Mesenchymal stem cell (in vitro differentiated cells and primary cell): ENCODE data around the gene TRPM2.

Experiments used
- DNase-seq: peaks from one replicate; pipeline ENCODE4 v3.0.0-alpha.2; 2013
- H2AFZ ChIP-seq: one replicate; pipeline ENCODE4 v1.6.1; 2013; ENCODE audit warnings: low read depth, mild to moderate bottlenecking, control low read depth, inconsistent platforms, low read length, moderate library complexity
- H2AK5ac ChIP-seq: 2 replicates; pipeline ENCODE4 v1.6.1; 2013; ENCODE audit warnings: low read length, moderate library complexity, mild to moderate bottlenecking, inconsistent platforms; ENCODE audit not compliant: severe bottlenecking
- H2BK120ac ChIP-seq: one replicate; pipeline ENCODE4 v1.6.1; 2013; ENCODE audit warnings: low read depth, mild to moderate bottlenecking, inconsistent platforms, low read length, moderate library complexity
- H2BK12ac ChIP-seq, 2 experiments: one replicate each; pipeline ENCODE4 v1.6.1; 2013; ENCODE audit warnings: inconsistent platforms in 2 of 2, low read length in 2 of 2, mild to moderate bottlenecking in 2 of 2, moderate library complexity in 2 of 2, control low read depth in 1 of 2
- H2BK15ac ChIP-seq: one replicate; pipeline ENCODE4 v1.6.1; 2013; ENCODE audit warnings: mild to moderate bottlenecking, low read depth, inconsistent platforms; ENCODE audit not compliant: poor library complexity, severe bottlenecking
- H2BK5ac ChIP-seq: 2 replicates; pipeline ENCODE4 v1.6.1; 2013; ENCODE audit warnings: low read depth, mild to moderate bottlenecking, low read length, control low read depth, inconsistent platforms; ENCODE audit not compliant: poor library complexity, severe bottlenecking
- H3K14ac ChIP-seq, 2 experiments: one replicate each; pipeline ENCODE4 v1.6.1; 2013; ENCODE audit warnings: inconsistent platforms in 2 of 2, low read length in 2 of 2, control low read depth in 1 of 2, mild to moderate bottlenecking in 1 of 2, moderate library complexity in 1 of 2
- H3K18ac ChIP-seq, 2 experiments: one replicate each; pipeline ENCODE4 v1.6.1; 2013; ENCODE audit warnings: inconsistent platforms in 2 of 2, low read length in 2 of 2, control low read depth in 1 of 2, low read depth in 1 of 2, mild to moderate bottlenecking in 1 of 2
- H3K23ac ChIP-seq, 2 experiments: one replicate each; pipeline ENCODE4 v1.6.1; 2013; ENCODE audit warnings: inconsistent platforms in 2 of 2, low read length in 2 of 2, mild to moderate bottlenecking in 2 of 2, moderate library complexity in 2 of 2, control low read depth in 1 of 2
- H3K27ac ChIP-seq: 2 replicates; pipeline ENCODE4 v1.5.1; 2013; ENCODE audit warnings: mild to moderate bottlenecking, moderate library complexity, low read length, control low read depth, inconsistent platforms; ENCODE audit not compliant: poor library complexity, severe bottlenecking
- H3K27me3 ChIP-seq, 2 experiments: 2 replicates each; pipeline versions ENCODE4 v1.6.1 to v1.7.0; 2013; ENCODE audit warnings: low read length in 2 of 2, mild to moderate bottlenecking in 2 of 2, moderate library complexity in 2 of 2, control low read depth in 1 of 2, inconsistent platforms in 1 of 2; ENCODE audit not compliant: control insufficient read depth in 1 of 2, insufficient read depth in 1 of 2
- H3K36me3 ChIP-seq, 2 experiments: 2 replicates each; pipeline versions ENCODE4 v1.6.1 to v1.7.0; 2013; ENCODE audit warnings: low read length in 2 of 2, control low read depth in 1 of 2, inconsistent platforms in 1 of 2, low read depth in 1 of 2, mild to moderate bottlenecking in 1 of 2; ENCODE audit not compliant: insufficient read depth in 2 of 2, control insufficient read depth in 1 of 2
- H3K4ac ChIP-seq, 2 experiments: one replicate each; pipeline ENCODE4 v1.6.1; 2013; ENCODE audit warnings: inconsistent platforms in 2 of 2, low read length in 2 of 2, mild to moderate bottlenecking in 2 of 2, moderate library complexity in 2 of 2, control low read depth in 1 of 2, low read depth in 1 of 2
- H3K4me1 ChIP-seq: 2 replicates; pipeline ENCODE4 v1.6.1; 2013; ENCODE audit warnings: low read depth, low read length, control low read depth; ENCODE audit not compliant: control insufficient read depth, insufficient read depth
- H3K4me2 ChIP-seq: 2 replicates; pipeline ENCODE4 v1.6.1; 2013; ENCODE audit warnings: low read length, mild to moderate bottlenecking, inconsistent platforms; ENCODE audit not compliant: poor library complexity, severe bottlenecking
- H3K4me3 ChIP-seq, 2 experiments: 2 replicates each; pipeline versions ENCODE4 v1.5.1 to v1.7.0; 2013; ENCODE audit warnings: low read length in 2 of 2, mild to moderate bottlenecking in 2 of 2, control low read depth in 1 of 2, low read depth in 1 of 2; ENCODE audit not compliant: insufficient read depth in 1 of 2
- H3K79me1 ChIP-seq: replicated peaks from 2 replicates; pipeline ENCODE4 v1.6.1; 2013; ENCODE audit warnings: mild to moderate bottlenecking, control low read depth, low read length, inconsistent platforms; ENCODE audit not compliant: poor library complexity, severe bottlenecking
- H3K9ac ChIP-seq: 2 replicates; pipeline ENCODE4 v1.7.0; 2013; ENCODE audit warnings: mild to moderate bottlenecking, low read length, moderate library complexity
- H3K9me3 ChIP-seq: 2 replicates; pipeline ENCODE4 v1.7.0; 2013; ENCODE audit warnings: mild to moderate bottlenecking, low read length; ENCODE audit not compliant: control insufficient read depth
- H4K8ac ChIP-seq: one replicate; pipeline ENCODE4 v1.6.1; 2013; ENCODE audit warnings: inconsistent platforms, mild to moderate bottlenecking, low read length, moderate library complexity
- H4K91ac ChIP-seq: one replicate; pipeline ENCODE4 v1.6.1; 2013; ENCODE audit warnings: mild to moderate bottlenecking, low read length, inconsistent platforms
- WGBS: methylation state at CpG from one replicate; pipeline ENCODE4 v1.1.7; 2013; ENCODE audit warnings: mixed read lengths; 5-methylcytosine and 5-hydroxymethylcytosine counted together

TRPM2 gene

GRCh38 chr21:44455524-44456213, 102.2 kb downstream of the TRPM2 start:
- Histone ChIP-seq H3K79me1 (no peaks in the 10 kb centered on the region), H2BK12ac (no peak overlapping the region), H3K9me3 (peaks cover 7% of the 10 kb centered on the region), H3K27me3 (peaks cover 17 to 18% of the 10 kb centered on the region in 2 experiments), H3K4me3 (peak overlapping the region; percentile 61 to 76), H3K4ac (no peak overlapping the region), H3K36me3 (peaks cover 0 to 7% of the 10 kb centered on the region in 2 experiments), H3K23ac (no peak overlapping the region), H3K14ac (no peak overlapping the region), H2BK5ac (no peak overlapping the region), H3K9ac (peak overlapping the region; percentile 61), H2AK5ac (no peak overlapping the region), H3K4me1 (peaks cover 9% of the 10 kb centered on the region), H3K4me2 (peak overlapping the region; percentile 88), H3K27ac (no peak overlapping the region), H2BK15ac (peak overlapping the region; percentile 57), H3K18ac (no peak overlapping the region), H4K8ac (no peak overlapping the region), H2BK120ac (peak overlapping the region; percentile 67), H2AFZ (peak overlapping the region; percentile 58), H4K91ac (no peak overlapping the region)
- WGBS: 2% methylated on average over 52 of the region's 72 CpGs
- DNase-seq: peak; percentile 20

DNA sequence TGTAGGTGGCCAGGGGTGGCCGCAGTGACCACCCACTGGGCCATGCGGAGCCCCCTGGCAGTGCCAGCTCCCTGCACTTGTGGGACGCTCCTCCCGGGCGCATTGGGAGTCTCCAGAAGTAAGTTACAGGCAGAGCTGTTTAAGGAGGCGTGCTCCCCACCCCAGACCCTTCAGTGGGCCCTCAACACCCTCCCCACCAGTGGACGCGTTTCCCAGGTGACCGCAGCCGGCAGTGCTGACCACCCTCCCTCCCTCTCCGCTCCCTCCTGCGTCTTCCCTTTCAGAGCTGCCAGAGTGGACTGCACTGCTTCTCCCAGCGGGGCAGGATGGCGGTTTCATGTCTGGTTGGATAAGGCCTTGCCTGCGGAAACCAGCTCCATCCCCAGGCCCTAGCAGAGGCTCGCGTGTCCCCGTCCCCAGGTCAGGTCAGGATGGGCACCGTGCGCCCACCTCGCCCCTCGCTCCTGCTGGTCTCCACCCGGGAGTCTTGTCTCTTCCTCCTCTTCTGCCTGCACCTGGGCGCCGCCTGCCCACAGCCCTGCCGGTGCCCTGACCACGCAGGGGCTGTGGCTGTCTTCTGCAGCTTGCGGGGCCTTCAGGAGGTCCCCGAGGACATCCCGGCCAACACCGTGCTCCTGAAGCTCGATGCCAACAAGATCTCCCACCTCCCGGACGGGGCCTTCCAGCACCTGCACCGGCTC, 102.9 kb downstream of the TRPM2 start:
- Histone ChIP-seq H2BK12ac (no peak overlapping the region), H3K4me3 (peak overlapping the region; percentile 61 to 76), H3K14ac (no peak overlapping the region), H2BK15ac (no peak overlapping the region), H3K4me2 (peak overlapping the region; percentile 88), H3K4ac (no peak overlapping the region), H4K91ac (no peak overlapping the region), H3K9me3 (peaks cover 7% of the 10 kb centered on the region), H2AK5ac (no peak overlapping the region), H3K4me1 (peaks cover 9% of the 10 kb centered on the region), H3K23ac (no peak overlapping the region), H3K36me3 (peaks cover 0 to 7% of the 10 kb centered on the region in 2 experiments), H2AFZ (no peak overlapping the region), H2BK5ac (no peak overlapping the region), H3K18ac (no peak overlapping the region), H3K9ac (peak overlapping the region; percentile 61), H3K79me1 (no peaks in the 10 kb centered on the region), H3K27me3 (peaks cover 10 to 13% of the 10 kb centered on the region in 2 experiments), H4K8ac (no peak overlapping the region), H3K27ac (no peak overlapping the region), H2BK120ac (no peak overlapping the region)
- WGBS: 90% methylated on average over 35 of the region's 35 CpGs
- DNase-seq: no peak

- Histone ChIP-seq H3K79me1 (no peaks in the 10 kb centered on the region), H4K8ac (no peak overlapping the region), H4K91ac (no peak overlapping the region), H3K4me1 (peaks cover 9% of the 10 kb centered on the region), H3K4me2 (no peak overlapping the region), H3K4ac (no peak overlapping the region), H3K9ac (no peak overlapping the region), H2AK5ac (no peak overlapping the region), H3K36me3 (peaks cover 0 to 7% of the 10 kb centered on the region in 2 experiments), H3K23ac (no peak overlapping the region), H3K9me3 (peaks cover 5% of the 10 kb centered on the region), H3K27ac (no peak overlapping the region), H2BK120ac (no peak overlapping the region), H2AFZ (no peak overlapping the region), H2BK15ac (no peak overlapping the region), H3K27me3 (peaks cover 6 to 9% of the 10 kb centered on the region in 2 experiments), H3K4me3 (no peak overlapping the region), H3K14ac (no peak overlapping the region), H2BK12ac (no peak overlapping the region), H2BK5ac (no peak overlapping the region), H3K18ac (no peak overlapping the region)
- no peak for DNase-seq
- WGBS: 95% methylated on average over 44 of the region's 44 CpGs
Observed at GRCh38 chr21:44456915-44457736, 103.7 kb downstream of the TRPM2 start.
